CD14-positive monocyte (primary cell): Measurements from ENCODE around the gene SART3. TPM values are rescaled to one million over a fixed set of nuclear protein-coding genes. Genes with fewer than 3 reads are reported as not detected.

Source experiments
- DNase-seq, 3 donors: peaks; one replicate each; pipeline ENCODE4 v3.0.0-alpha.2; 2011 to 2022
- H2AFZ ChIP-seq: 2 replicates; pipeline ENCODE4 v1.6.0; 2012; ENCODE audit warnings: mild to moderate bottlenecking, low read depth, low read length, inconsistent platforms; ENCODE audit not compliant: insufficient read depth, poor library complexity, severe bottlenecking
- H3K27ac ChIP-seq, 2 donors: 1 replicate in 1 of 2; 2 replicates in 1 of 2; pipeline ENCODE4 v1.5.1; 2012 to 2013; ENCODE audit warnings: low read length in 2 of 2, control low read depth in 1 of 2, inconsistent platforms in 1 of 2, low read depth in 1 of 2, mild to moderate bottlenecking in 1 of 2
- H3K27me3 ChIP-seq, 2 donors: one replicate each; pipeline versions ENCODE4 v1.6.0 to v1.6.1; 2011 to 2013; ENCODE audit warnings: low read length in 2 of 2; ENCODE audit not compliant: control insufficient read depth in 2 of 2, insufficient read depth in 2 of 2
- H3K36me3 ChIP-seq, 2 donors: replicated peaks in 1 of 2; 1 replicate in 1 of 2; 2 replicates in 1 of 2; pipeline versions ENCODE4 v1.5.1 to v1.6.1; 2012 to 2013; ENCODE audit warnings: low read length in 2 of 2, control low read depth in 1 of 2, inconsistent platforms in 1 of 2, mild to moderate bottlenecking in 1 of 2; ENCODE audit not compliant: insufficient read depth in 2 of 2, control insufficient read depth in 1 of 2
- H3K4me1 ChIP-seq, 2 donors: 1 replicate in 1 of 2; 2 replicates in 1 of 2; pipeline versions ENCODE4 v1.5.1 to v1.6.1; 2012 to 2013; ENCODE audit warnings: low read length in 2 of 2, control low read depth in 1 of 2, inconsistent platforms in 1 of 2, mild to moderate bottlenecking in 1 of 2, moderate library complexity in 1 of 2; ENCODE audit not compliant: insufficient read depth in 2 of 2, control insufficient read depth in 1 of 2
- H3K4me2 ChIP-seq: replicated peaks from 2 replicates; pipeline ENCODE3; 2012; ENCODE audit warnings: low read length, moderate library complexity, mild to moderate bottlenecking; ENCODE audit not compliant: poor library complexity, severe bottlenecking; ENCODE audit errors: extremely low read depth
- H3K4me3 ChIP-seq, 3 experiments: fragments of 200-600 bp in 1 of 3; sonication (generic) in 1 of 3; replicated peaks in 1 of 3; 1 replicate in 2 of 3; 2 replicates in 1 of 3; pipeline ENCODE4 v1.5.1; 2011 to 2013; ENCODE audit warnings: low read length in 3 of 3, mild to moderate bottlenecking in 3 of 3, control low read depth in 2 of 3, low read depth in 2 of 3, inconsistent platforms in 1 of 3, moderate library complexity in 1 of 3
- H3K79me2 ChIP-seq: 2 replicates; pipeline ENCODE4 v1.6.0; 2012; ENCODE audit warnings: mild to moderate bottlenecking, control low read depth, inconsistent platforms, low read length, moderate library complexity; ENCODE audit not compliant: insufficient read depth
- H3K9ac ChIP-seq: 2 replicates; pipeline ENCODE4 v1.6.0; 2017; ENCODE audit warnings: low read length, mild to moderate bottlenecking; ENCODE audit not compliant: insufficient read depth, poor library complexity, severe bottlenecking
- H3K9me3 ChIP-seq, 2 donors: replicated peaks in 1 of 2; 1 replicate in 1 of 2; 2 replicates in 1 of 2; pipeline versions ENCODE4 v1.5.1 to v1.6.1; 2012 to 2013; ENCODE audit warnings: low read length in 2 of 2, control low read depth in 1 of 2; ENCODE audit not compliant: control insufficient read depth in 1 of 2, insufficient read depth in 1 of 2
- H4K20me1 ChIP-seq: 2 replicates; pipeline ENCODE4 v1.6.0; 2012; ENCODE audit warnings: mild to moderate bottlenecking, low read length, control low read depth, moderate library complexity; ENCODE audit not compliant: insufficient read depth
- H3K27ac Mint-ChIP-seq, 7 donors: one replicate each; pipeline ENCODE4 v1.8.0; 2020; ENCODE audit warnings: mild to moderate bottlenecking in 7 of 7, mixed read lengths in 7 of 7, moderate library complexity in 6 of 7, inconsistent platforms in 2 of 7
- H3K27me3 Mint-ChIP-seq, 3 donors: one replicate each; pipeline ENCODE4 v1.8.0; 2021 to 2022; ENCODE audit warnings: low read depth in 3 of 3, mild to moderate bottlenecking in 3 of 3, mixed read lengths in 3 of 3, moderate library complexity in 3 of 3, inconsistent platforms in 1 of 3
- H3K36me3 Mint-ChIP-seq, 2 donors: one replicate each; pipeline ENCODE4 v1.8.0; 2020; ENCODE audit warnings: mixed read lengths in 2 of 2, inconsistent platforms in 1 of 2, mild to moderate bottlenecking in 1 of 2
- H3K4me1 Mint-ChIP-seq: one replicate; pipeline ENCODE4 v1.8.0; 2020; ENCODE audit warnings: mild to moderate bottlenecking, mixed read lengths
- H3K4me3 Mint-ChIP-seq, 2 donors: one replicate each; pipeline ENCODE4 v1.8.0; 2020; ENCODE audit warnings: mild to moderate bottlenecking in 2 of 2, mixed read lengths in 2 of 2, moderate library complexity in 1 of 2
- H3K9me3 Mint-ChIP-seq, 7 donors: one replicate each; pipeline ENCODE4 v1.8.0; 2020 to 2022; ENCODE audit warnings: mixed read lengths in 7 of 7, mild to moderate bottlenecking in 6 of 7, moderate library complexity in 6 of 7, inconsistent platforms in 2 of 7
- CTCF ChIP-seq: fragments of 200-600 bp; IDR thresholded peaks from one replicate; pipeline ENCODE4 v1.8.0; 2022; ENCODE audit warnings: antibody characterized with exemption, mild to moderate bottlenecking
- WGBS: methylation state at CpG from one replicate; pipeline ENCODE4 v1.1.5; 2013; ENCODE audit warnings: missing lambda C conversion rate; ENCODE audit not compliant: insufficient coverage; 5-methylcytosine and 5-hydroxymethylcytosine counted together
- intact Hi-C, 2 donors: fragments of 100-400 bp; cut with micrococcal nuclease; formaldehyde crosslinking; loops; one replicate each; pipeline versions ENCODE4 v1.15.0 to v1.15.1; 2023
- polyA plus RNA-seq, 3 donors: library from polyadenylated mRNA; depleted of rRNA in 1 of 3; unstranded in 2 of 3; stranded (reverse) in 1 of 3; fragments of 300-500 nt in 2 of 3; fragments of >200 nt in 1 of 3; fragmentation: Illumina TruSeq in 2 of 3; gene quantifications; 1 replicate in 2 of 3; 2 replicates in 1 of 3; pipeline ENCODE4 v1.2.3, GENCODE V29; 2012 to 2021

Gene SART3
- polyA plus RNA-seq, 3 donors = 10.3 to 20.9 (median 20.6) TPM

- Histone ChIP-seq H3K4me1 (no peaks in the 10 kb centered on the region), H4K20me1 (no peaks in the 10 kb centered on the region), H3K9me3 (no peaks in the 10 kb centered on the region), H3K27ac (no peak overlapping the region), H3K9ac (no peak overlapping the region), H3K4me3 (no peak overlapping the region), H2AFZ (no peak overlapping the region), H3K79me2 (no peaks in the 10 kb centered on the region), H3K4me2 (no peak overlapping the region), H3K36me3 (no peaks in the 10 kb centered on the region), H3K27me3 (no peaks in the 10 kb centered on the region)
- H3K27me3 Mint-ChIP-seq = peaks cover 0 to 7% (median 2%) of the 10 kb centered on the region in 3 donors
- H3K4me3 Mint-ChIP-seq = no peak overlapping the region
- WGBS = no CpG with 5 or more reads among the region's 4 CpGs
- H3K9me3 Mint-ChIP-seq = no peaks in the 10 kb centered on the region
- DNase-seq = no peak
- H3K27ac Mint-ChIP-seq = no peak overlapping the region
- H3K36me3 Mint-ChIP-seq = no peaks in the 10 kb centered on the region
- intact Hi-C loops = no loop called here
- H3K4me1 Mint-ChIP-seq = no peaks in the 10 kb centered on the region
- TF ChIP-seq CTCF = no peak
Measured at GRCh38 chr12:108587826-108588225, 26.9 kb upstream of the SART3 start.

GRCh38 chr12:108586306-108586705 lies 25.3 kb upstream of the SART3 start:
- Mint-ChIP-seq H3K36me3 (no peaks in the 10 kb centered on the region), H3K27me3 (peaks cover 0 to 7% (median 2%) of the 10 kb centered on the region in 3 donors), H3K9me3 (no peaks in the 10 kb centered on the region), H3K4me3 (no peak overlapping the region), H3K4me1 (no peaks in the 10 kb centered on the region), H3K27ac (no peak overlapping the region)
- Histone ChIP-seq H3K4me3 (no peak overlapping the region), H3K9me3 (no peaks in the 10 kb centered on the region), H3K9ac (no peak overlapping the region), H3K27me3 (no peaks in the 10 kb centered on the region), H3K79me2 (no peaks in the 10 kb centered on the region), H3K4me2 (no peak overlapping the region), H2AFZ (no peak overlapping the region), H3K36me3 (no peaks in the 10 kb centered on the region), H3K4me1 (no peaks in the 10 kb centered on the region), H4K20me1 (no peaks in the 10 kb centered on the region), H3K27ac (no peak overlapping the region)
- no peak for DNase-seq
- 83% methylated on average over 6 of the region's 11 CpGs for WGBS
- intact Hi-C loops = no loop called here
- TF ChIP-seq CTCF = no peak
